Measurements from ENCODE around the gene CETN1.

CETN1 gene

GRCh38 chr18:623761-624620 is 43.8 kb downstream of the CETN1 start:
- Histone ChIP-seq H3K27ac (ENCODE audit: low read length) (no peak overlapping the region), H3K36me3 (ENCODE audit: control insufficient read depth in 2 of 2, insufficient read depth in 2 of 2, low read length in 2 of 2) (no peaks in the 10 kb centered on the region), H3K9ac (ENCODE audit: low read length in 2 of 2) (no peak overlapping the region), H3K27me3 (ENCODE audit: control insufficient read depth in 1 of 2, insufficient read depth in 2 of 2, low read length in 2 of 2) (no peaks in the 10 kb centered on the region), H3K4me1 (ENCODE audit: control insufficient read depth, insufficient read depth, low read length) (no peaks in the 10 kb centered on the region), H3K4me3 (ENCODE audit: low read length in 2 of 2) (no peak overlapping the region), H3K9me3 (ENCODE audit: control insufficient read depth in 2 of 2, low read length in 2 of 2) (no peaks in the 10 kb centered on the region)

- Histone ChIP-seq H3K4me1 (ENCODE audit: control insufficient read depth, insufficient read depth, low read length) (no peaks in the 10 kb centered on the region), H3K9ac (ENCODE audit: low read length in 2 of 2) (no peak overlapping the region), H3K27me3 (ENCODE audit: control insufficient read depth in 1 of 2, insufficient read depth in 2 of 2, low read length in 2 of 2) (no peaks in the 10 kb centered on the region), H3K36me3 (ENCODE audit: control insufficient read depth in 2 of 2, insufficient read depth in 2 of 2, low read length in 2 of 2) (no peaks in the 10 kb centered on the region), H3K4me3 (ENCODE audit: low read length in 2 of 2) (no peak overlapping the region), H3K9me3 (ENCODE audit: control insufficient read depth in 2 of 2, low read length in 2 of 2) (no peaks in the 10 kb centered on the region), H3K27ac (ENCODE audit: low read length) (no peak overlapping the region)
Observed at GRCh38 chr18:627231-627630, 47.1 kb downstream of the CETN1 start.

DNA sequence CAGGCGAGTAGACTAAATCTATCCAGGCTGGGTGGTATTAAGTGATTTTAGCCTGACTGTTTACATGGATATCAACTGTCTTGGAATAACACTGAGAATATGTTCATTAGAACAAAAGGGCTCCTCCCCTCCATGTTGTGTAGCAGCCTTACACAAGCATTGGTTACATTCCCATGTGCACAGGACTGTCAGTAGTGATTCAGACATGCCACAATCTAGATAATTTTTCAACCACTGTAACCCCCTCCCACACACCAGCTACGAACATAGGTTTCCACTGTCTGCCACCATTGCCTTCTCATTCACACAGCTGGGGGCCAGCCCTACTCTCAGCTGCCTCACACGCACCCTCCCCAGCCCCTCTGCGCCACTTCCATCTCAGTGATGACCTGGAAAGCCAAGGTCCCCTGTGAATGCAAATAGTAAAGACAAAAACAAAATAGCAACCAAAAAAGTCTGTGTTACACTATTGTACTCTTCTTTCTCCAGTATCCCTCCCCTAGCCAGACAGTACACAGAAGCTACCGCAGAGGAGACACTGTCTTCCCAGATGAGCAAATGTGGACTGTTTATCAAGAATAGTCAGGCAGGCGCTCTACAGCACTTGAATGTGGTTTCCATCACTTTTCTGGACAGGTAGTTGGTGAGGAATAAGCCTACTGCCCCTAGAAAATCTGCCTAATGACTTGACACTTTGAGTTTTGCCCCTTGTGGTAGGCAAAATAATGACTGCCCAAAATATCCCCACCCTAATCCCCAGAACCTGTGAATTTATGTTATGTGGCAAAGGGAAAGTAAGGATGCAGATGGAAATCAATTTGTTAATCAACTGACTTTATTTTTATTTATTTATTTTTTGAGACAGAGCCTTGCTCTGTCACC is 49.3 kb downstream of the CETN1 start:
- Histone ChIP-seq H3K9ac (ENCODE audit: low read length in 2 of 2) (no peak overlapping the region), H3K4me3 (ENCODE audit: low read length in 2 of 2) (no peak overlapping the region), H3K27ac (ENCODE audit: low read length) (no peak overlapping the region), H3K9me3 (ENCODE audit: control insufficient read depth in 2 of 2, low read length in 2 of 2) (no peaks in the 10 kb centered on the region), H3K4me1 (ENCODE audit: control insufficient read depth, insufficient read depth, low read length) (no peaks in the 10 kb centered on the region), H3K36me3 (ENCODE audit: control insufficient read depth in 2 of 2, insufficient read depth in 2 of 2, low read length in 2 of 2) (no peaks in the 10 kb centered on the region), H3K27me3 (ENCODE audit: control insufficient read depth in 1 of 2, insufficient read depth in 2 of 2, low read length in 2 of 2) (no peaks in the 10 kb centered on the region)

DNA sequence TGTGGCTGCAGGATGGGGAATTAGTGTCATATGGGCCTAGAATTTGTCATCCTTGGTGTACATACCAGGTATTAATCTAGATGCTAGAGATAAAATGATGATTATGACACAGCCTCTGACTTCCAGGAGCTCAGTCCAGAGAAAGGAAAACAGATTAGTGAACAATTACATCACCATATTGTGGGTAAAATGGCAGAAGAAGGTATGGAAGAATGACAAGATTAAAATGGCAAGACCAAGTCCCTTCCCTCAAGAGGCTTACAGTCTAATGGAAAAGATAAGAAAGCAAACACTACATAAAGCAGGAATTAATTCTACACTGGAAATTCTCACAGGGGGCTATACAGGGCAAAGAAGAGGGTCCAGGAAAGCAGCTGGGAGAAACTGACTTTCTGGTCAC is 51.4 kb downstream of the CETN1 start:
- Histone ChIP-seq H3K4me3 (ENCODE audit: low read length in 2 of 2) (no peak overlapping the region), H3K9ac (ENCODE audit: low read length in 2 of 2) (no peak overlapping the region), H3K36me3 (ENCODE audit: control insufficient read depth in 2 of 2, insufficient read depth in 2 of 2, low read length in 2 of 2) (no peaks in the 10 kb centered on the region), H3K27me3 (ENCODE audit: control insufficient read depth in 1 of 2, insufficient read depth in 2 of 2, low read length in 2 of 2) (no peaks in the 10 kb centered on the region), H3K4me1 (ENCODE audit: control insufficient read depth, insufficient read depth, low read length) (no peaks in the 10 kb centered on the region), H3K27ac (ENCODE audit: low read length) (no peak overlapping the region), H3K9me3 (ENCODE audit: control insufficient read depth in 2 of 2, low read length in 2 of 2) (no peaks in the 10 kb centered on the region)

All from stomach smooth muscle (tissue), 2 donors.